Neural cell (in vitro differentiated cells): Measurements from ENCODE around the gene CISD3.

ENCODE experiments used
- CTCF ChIP-seq: fragments of 450-650 bp; IDR thresholded peaks from 2 replicates; pipeline ENCODE4 v1.5.1; 2014; ENCODE audit warnings: antibody characterized with exemption, mild to moderate bottlenecking, moderate library complexity; ENCODE audit not compliant: poor library complexity, severe bottlenecking
- EP300 ChIP-seq: fragments of 450-650 bp; conservative IDR thresholded peaks from 2 replicates; pipeline ENCODE4 v1.6.1; 2014; ENCODE audit warnings: antibody characterized with exemption, mild to moderate bottlenecking, moderate library complexity; ENCODE audit not compliant: poor library complexity, severe bottlenecking
- EZH2 ChIP-seq: fragments of 200-600, 300-800 bp; shearing (Covaris generic), sonication (generic); IDR thresholded peaks from 2 replicates; pipeline ENCODE4 v1.6.1; 2014; ENCODE audit warnings: antibody characterized with exemption, low read length, borderline replicate concordance, mild to moderate bottlenecking; ENCODE audit not compliant: insufficient read depth, poor library complexity, severe bottlenecking
- MXI1 ChIP-seq: fragments of 450-650 bp; conservative IDR thresholded peaks from 2 replicates; pipeline ENCODE4 v1.6.1; 2014; ENCODE audit warnings: antibody characterized with exemption, mild to moderate bottlenecking; ENCODE audit not compliant: poor library complexity, severe bottlenecking
- POLR2AphosphoS5 ChIP-seq: IDR thresholded peaks from 2 replicates; pipeline ENCODE4 v1.6.1; 2012
- RAD21 ChIP-seq: fragments of 450-650 bp; conservative IDR thresholded peaks from 2 replicates; pipeline ENCODE4 v1.6.1; 2014; ENCODE audit warnings: antibody characterized with exemption, mild to moderate bottlenecking, moderate library complexity
- SMC3 ChIP-seq: fragments of 450-650 bp; conservative IDR thresholded peaks from 2 replicates; pipeline ENCODE4 v1.6.1; 2014; ENCODE audit warnings: antibody characterized with exemption, mild to moderate bottlenecking, moderate library complexity; ENCODE audit not compliant: poor library complexity
- TAF1 ChIP-seq: IDR thresholded peaks from 2 replicates; pipeline ENCODE4 v1.6.1; 2012; ENCODE audit warnings: low read depth
- TF ChIP-seq, protein P1 (sequence below): IDR thresholded peaks from 2 replicates; pipeline ENCODE4 v1.6.1; 2012; ENCODE audit warnings: borderline replicate concordance

GRCh38 chr17:38707678-38708351 is 22.3 kb upstream of the CISD3 start:
- TF ChIP-seq CTCF (no peak), RAD21 (no peak), MXI1 (no peak), TAF1 (no peak), EZH2 (no peak), SMC3 (no peak), POLR2AphosphoS5 (no peak), EP300 (no peak)
- TF ChIP-seq, protein P1, sequence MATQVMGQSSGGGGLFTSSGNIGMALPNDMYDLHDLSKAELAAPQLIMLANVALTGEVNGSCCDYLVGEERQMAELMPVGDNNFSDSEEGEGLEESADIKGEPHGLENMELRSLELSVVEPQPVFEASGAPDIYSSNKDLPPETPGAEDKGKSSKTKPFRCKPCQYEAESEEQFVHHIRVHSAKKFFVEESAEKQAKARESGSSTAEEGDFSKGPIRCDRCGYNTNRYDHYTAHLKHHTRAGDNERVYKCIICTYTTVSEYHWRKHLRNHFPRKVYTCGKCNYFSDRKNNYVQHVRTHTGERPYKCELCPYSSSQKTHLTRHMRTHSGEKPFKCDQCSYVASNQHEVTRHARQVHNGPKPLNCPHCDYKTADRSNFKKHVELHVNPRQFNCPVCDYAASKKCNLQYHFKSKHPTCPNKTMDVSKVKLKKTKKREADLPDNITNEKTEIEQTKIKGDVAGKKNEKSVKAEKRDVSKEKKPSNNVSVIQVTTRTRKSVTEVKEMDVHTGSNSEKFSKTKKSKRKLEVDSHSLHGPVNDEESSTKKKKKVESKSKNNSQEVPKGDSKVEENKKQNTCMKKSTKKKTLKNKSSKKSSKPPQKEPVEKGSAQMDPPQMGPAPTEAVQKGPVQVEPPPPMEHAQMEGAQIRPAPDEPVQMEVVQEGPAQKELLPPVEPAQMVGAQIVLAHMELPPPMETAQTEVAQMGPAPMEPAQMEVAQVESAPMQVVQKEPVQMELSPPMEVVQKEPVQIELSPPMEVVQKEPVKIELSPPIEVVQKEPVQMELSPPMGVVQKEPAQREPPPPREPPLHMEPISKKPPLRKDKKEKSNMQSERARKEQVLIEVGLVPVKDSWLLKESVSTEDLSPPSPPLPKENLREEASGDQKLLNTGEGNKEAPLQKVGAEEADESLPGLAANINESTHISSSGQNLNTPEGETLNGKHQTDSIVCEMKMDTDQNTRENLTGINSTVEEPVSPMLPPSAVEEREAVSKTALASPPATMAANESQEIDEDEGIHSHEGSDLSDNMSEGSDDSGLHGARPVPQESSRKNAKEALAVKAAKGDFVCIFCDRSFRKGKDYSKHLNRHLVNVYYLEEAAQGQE, result no peak
